Esophagus squamous epithelium (tissue), 4 donors: ENCODE data around the gene COL6A3.

Experiments used
- POLR2A ChIP-seq, 4 donors: fragments of 450-650 bp; IDR thresholded peaks; one replicate each; pipeline ENCODE4 v1.6.1; 2017; ENCODE audit warnings: antibody characterized with exemption in 4 of 4, mild to moderate bottlenecking in 4 of 4, moderate library complexity in 3 of 4
- TF ChIP-seq, protein P1 (sequence below), 6 experiments: fragments of 450-650 bp in 4 of 6; fragments of 200-600 bp in 2 of 6; sonication (generic) in 2 of 6; IDR thresholded peaks; one replicate each; pipeline ENCODE4 v1.5.1; 2016 to 2019; ENCODE audit warnings: antibody characterized with exemption in 6 of 6, mild to moderate bottlenecking in 4 of 6, moderate library complexity in 4 of 6

DNA sequence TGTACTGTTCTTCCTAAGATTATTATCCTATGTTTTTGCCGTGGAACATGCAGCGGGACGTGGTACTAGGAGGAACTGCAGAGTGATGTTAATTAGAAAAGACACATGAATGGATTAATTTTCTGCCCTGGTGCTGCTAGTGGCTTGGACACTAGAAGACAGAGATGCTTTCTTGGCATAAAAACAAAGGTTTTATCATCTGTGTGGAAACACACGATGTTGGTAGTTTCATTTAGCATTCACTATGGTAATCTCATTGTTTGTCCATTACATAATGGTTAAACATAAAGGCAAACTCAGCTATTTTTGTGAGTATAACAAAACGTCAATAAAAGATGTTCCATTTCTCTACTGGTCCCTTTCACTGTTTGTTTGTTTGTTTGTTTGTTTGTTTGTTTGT, 22.8 kb downstream of the COL6A3 start:
- TF ChIP-seq, protein P1, sequence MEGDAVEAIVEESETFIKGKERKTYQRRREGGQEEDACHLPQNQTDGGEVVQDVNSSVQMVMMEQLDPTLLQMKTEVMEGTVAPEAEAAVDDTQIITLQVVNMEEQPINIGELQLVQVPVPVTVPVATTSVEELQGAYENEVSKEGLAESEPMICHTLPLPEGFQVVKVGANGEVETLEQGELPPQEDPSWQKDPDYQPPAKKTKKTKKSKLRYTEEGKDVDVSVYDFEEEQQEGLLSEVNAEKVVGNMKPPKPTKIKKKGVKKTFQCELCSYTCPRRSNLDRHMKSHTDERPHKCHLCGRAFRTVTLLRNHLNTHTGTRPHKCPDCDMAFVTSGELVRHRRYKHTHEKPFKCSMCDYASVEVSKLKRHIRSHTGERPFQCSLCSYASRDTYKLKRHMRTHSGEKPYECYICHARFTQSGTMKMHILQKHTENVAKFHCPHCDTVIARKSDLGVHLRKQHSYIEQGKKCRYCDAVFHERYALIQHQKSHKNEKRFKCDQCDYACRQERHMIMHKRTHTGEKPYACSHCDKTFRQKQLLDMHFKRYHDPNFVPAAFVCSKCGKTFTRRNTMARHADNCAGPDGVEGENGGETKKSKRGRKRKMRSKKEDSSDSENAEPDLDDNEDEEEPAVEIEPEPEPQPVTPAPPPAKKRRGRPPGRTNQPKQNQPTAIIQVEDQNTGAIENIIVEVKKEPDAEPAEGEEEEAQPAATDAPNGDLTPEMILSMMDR (IDR thresholded peaks at IDR 0.05): no peak
- no peak for TF ChIP-seq POLR2A (IDR thresholded peaks at IDR 0.05)
